Mesothelial cell of epicardium (in vitro differentiated cells): ENCODE results near the gene MRPL16. TPM values are rescaled to one million over a fixed set of nuclear protein-coding genes. Genes with fewer than 3 reads are reported as not detected.

ENCODE experiments used
- total RNA-seq: library from RNA; stranded (reverse); gene quantifications from 3 replicates; pipeline ENCODE4 v1.2.1, GENCODE V29; 2021

MRPL16 gene
- total RNA-seq, 1 donor from 2014 or later, result 42.3 TPM

Other genes starting within 250 kb of the MRPL16 start
- 45.0 to 47.6 TPM (median 46.8 TPM) in 3 replicates for gene OSBP, start 195.0 kb downstream of the MRPL16 start, total RNA-seq
- 30.6 to 32.0 TPM (median 31.6 TPM) in 3 replicates for gene PATL1, start 141.7 kb downstream of the MRPL16 start, total RNA-seq
- not detected in 3 replicates for gene OR10V1, start 96.9 kb downstream of the MRPL16 start, total RNA-seq
- gene STX3, start 55.4 kb downstream of the MRPL16 start, total RNA-seq, result 19.0 to 24.2 TPM (median 21.1 TPM) in 3 replicates
- not detected in 3 replicates for gene CBLIF, start 34.7 kb upstream of the MRPL16 start, total RNA-seq
- gene TCN1, start 55.7 kb upstream of the MRPL16 start, total RNA-seq, result not detected in 3 replicates
- gene OOSP3, start 68.0 kb upstream of the MRPL16 start, total RNA-seq, result not detected in 3 replicates
- gene OOSP1, start 127.7 kb upstream of the MRPL16 start, total RNA-seq, result not detected in 3 replicates
- gene OOSP4A, start 153.3 kb upstream of the MRPL16 start, total RNA-seq, result not detected in 3 replicates
- not detected in 3 replicates for gene OOSP4B, start 206.4 kb upstream of the MRPL16 start, total RNA-seq
- not detected in 3 replicates for gene OOSP2, start 229.6 kb upstream of the MRPL16 start, total RNA-seq
- not detected in 3 replicates for gene MS4A3, start 245.9 kb upstream of the MRPL16 start, total RNA-seq